HPDE6-E6E7 (cell line): ENCODE results near the gene GCNT3.
"Not testable (repeated sequence)": the region's sequence is repeated elsewhere in the genome, so short reads cannot be mapped to it uniquely, and the experiment has no call there.

ENCODE experiments used
- DNase-seq: peaks from one replicate; pipeline ENCODE4 v3.0.0; 2011; ENCODE audit warnings: missing footprints; ENCODE audit errors: extremely low spot score

Gene GCNT3

GRCh38 chr15:59618406-59618805, 6.8 kb downstream of the GCNT3 start:
- DNase-seq, result no peak

- DNase-seq, result peak; percentile 91
Observed at GRCh38 chr15:59622289-59622688, 10.7 kb downstream of the GCNT3 start.

- peak; percentile 22 for DNase-seq
Observed at GRCh38 chr15:59632714-59633113, 21.1 kb downstream of the GCNT3 start.

GRCh38 chr15:59636184-59636583, 24.6 kb downstream of the GCNT3 start:
- DNase-seq, result no peak

- DNase-seq, result not testable (repeated sequence)
Observed at GRCh38 chr15:59637507-59637906, 25.9 kb downstream of the GCNT3 start.

GRCh38 chr15:59642351-59642750, 30.8 kb downstream of the GCNT3 start:
- DNase-seq, result no peak

- DNase-seq, result no peak
Observed at GRCh38 chr15:59644756-59645155, 33.2 kb downstream of the GCNT3 start.

GRCh38 chr15:59645812-59646211, 34.2 kb downstream of the GCNT3 start:
- not testable (repeated sequence) for DNase-seq

GRCh38 chr15:59646277-59646676, 34.7 kb downstream of the GCNT3 start:
- DNase-seq, result no peak

GRCh38 chr15:59647085-59647484, 35.5 kb downstream of the GCNT3 start:
- no peak for DNase-seq

GRCh38 chr15:59649603-59650002, 38.0 kb downstream of the GCNT3 start:
- no peak for DNase-seq

- DNase-seq, result no peak
Observed at GRCh38 chr15:59654046-59654445, 42.5 kb downstream of the GCNT3 start.

- peak; percentile 91 for DNase-seq
Observed at GRCh38 chr15:59656897-59657634, 45.5 kb downstream of the GCNT3 start, which contains the start of gene GTF2A2. TSS of gene GTF2A2 (minus strand) at chr15:59657515. CDS start at chr15:59652277, 5,238 bp downstream.

- no peak for DNase-seq
Observed at GRCh38 chr15:59657635-59658125, 46.1 kb downstream of the GCNT3 start.

GRCh38 chr15:59659366-59659765, 47.8 kb downstream of the GCNT3 start:
- no peak for DNase-seq

GRCh38 chr15:59662260-59662659, 50.7 kb downstream of the GCNT3 start:
- no peak for DNase-seq

GRCh38 chr15:59668556-59668955, 57.0 kb downstream of the GCNT3 start:
- no peak for DNase-seq
